Memory B cell (primary cell): ENCODE data around the gene B3GALT4.
"Not testable (repeated sequence)": the region's sequence is repeated elsewhere in the genome, so short reads cannot be mapped to it uniquely, and the experiment has no call there.

Source experiments
- ATAC-seq: fragments of 150-1000 bp; cut with Tn5 transposase; 2 replicates; pipeline ENCODE4 v1.10.0; 2021; ENCODE audit warnings: low read depth, mild to moderate bottlenecking, moderate library complexity
- DNase-seq, 2 donors: peaks; one replicate each; pipeline ENCODE4 v3.0.0; 2022; ENCODE audit warnings: low spot score in 2 of 2
- H3K27ac Mint-ChIP-seq: one replicate; pipeline ENCODE4 v1.8.0; 2022; ENCODE audit warnings: mild to moderate bottlenecking, moderate library complexity, mixed read lengths
- H3K27me3 Mint-ChIP-seq: one replicate; pipeline ENCODE4 v1.8.0; 2022; ENCODE audit warnings: mixed read lengths
- H3K36me3 Mint-ChIP-seq: one replicate; pipeline ENCODE4 v1.8.0; 2022; ENCODE audit warnings: mild to moderate bottlenecking, mixed read lengths
- H3K4me1 Mint-ChIP-seq: one replicate; pipeline ENCODE4 v1.8.0; 2022; ENCODE audit warnings: mixed read lengths
- H3K4me3 Mint-ChIP-seq: one replicate; pipeline ENCODE4 v1.8.0; 2022; ENCODE audit warnings: mild to moderate bottlenecking, moderate library complexity, mixed read lengths
- H3K9me3 Mint-ChIP-seq: one replicate; pipeline ENCODE4 v1.8.0; 2022; ENCODE audit warnings: mixed read lengths

B3GALT4 gene

GRCh38 chr6:33276581-33276863, 401 bp upstream of the B3GALT4 start:
- DNase-seq (no peak), ATAC-seq (no peak)
- Mint-ChIP-seq H3K4me1 (peaks cover 46% of the 10 kb centered on the region), H3K27me3 (no peaks in the 10 kb centered on the region), H3K4me3 (peak overlapping the region; percentile 88), H3K27ac (peak overlapping the region; percentile 90), H3K36me3 (peaks cover 13% of the 10 kb centered on the region), H3K9me3 (no peaks in the 10 kb centered on the region)

- H3K27ac Mint-ChIP-seq, result peak overlapping the region; percentile 90
- H3K27me3 Mint-ChIP-seq, result no peaks in the 10 kb centered on the region
Measured at GRCh38 chr6:33277663-33278391, 904 bp downstream of the B3GALT4 start.

GRCh38 chr6:33278392-33278741, 1.4 kb downstream of the B3GALT4 start:
- ATAC-seq (no peak), DNase-seq (no peak)
- Mint-ChIP-seq H3K36me3 (peaks cover 12% of the 10 kb centered on the region), H3K4me1 (peaks cover 35% of the 10 kb centered on the region), H3K4me3 (peak overlapping the region; percentile 93), H3K27ac (no peak overlapping the region), H3K27me3 (no peaks in the 10 kb centered on the region), H3K9me3 (no peaks in the 10 kb centered on the region)

More at GRCh38 chr6:33277663-33278391, 904 bp downstream of the B3GALT4 start:
- H3K36me3 Mint-ChIP-seq, result peaks cover 14% of the 10 kb centered on the region
- H3K9me3 Mint-ChIP-seq, result no peaks in the 10 kb centered on the region
- H3K4me1 Mint-ChIP-seq, result peaks cover 40% of the 10 kb centered on the region
- H3K4me3 Mint-ChIP-seq, result peak overlapping the region; percentile 93
- ATAC-seq, result peak; percentile 25
- DNase-seq, result peak in 1 of 2 donors; percentile 47

- H3K27ac Mint-ChIP-seq, result no peak overlapping the region
- peak overlapping the region; percentile 93 for H3K4me3 Mint-ChIP-seq
- peaks cover 34% of the 10 kb centered on the region for H3K4me1 Mint-ChIP-seq
- ATAC-seq (no peak), DNase-seq (no peak)
- peaks cover 12% of the 10 kb centered on the region for H3K36me3 Mint-ChIP-seq
- no peaks in the 10 kb centered on the region for H3K9me3 Mint-ChIP-seq
- no peaks in the 10 kb centered on the region for H3K27me3 Mint-ChIP-seq
Measured at GRCh38 chr6:33278810-33279209, 1.9 kb downstream of the B3GALT4 start.

GRCh38 chr6:33279257-33279695, 2.4 kb downstream of the B3GALT4 start:
- peaks cover 9% of the 10 kb centered on the region for H3K36me3 Mint-ChIP-seq
- H3K4me3 Mint-ChIP-seq, result no peak overlapping the region
- H3K9me3 Mint-ChIP-seq, result no peaks in the 10 kb centered on the region
- no peaks in the 10 kb centered on the region for H3K27me3 Mint-ChIP-seq
- H3K27ac Mint-ChIP-seq, result no peak overlapping the region
- DNase-seq (no peak), ATAC-seq (no peak)
- peaks cover 31% of the 10 kb centered on the region for H3K4me1 Mint-ChIP-seq

- Mint-ChIP-seq H3K4me1 (peaks cover 24% of the 10 kb centered on the region), H3K27me3 (no peaks in the 10 kb centered on the region), H3K36me3 (peaks cover 2% of the 10 kb centered on the region), H3K4me3 (no peak overlapping the region), H3K9me3 (no peaks in the 10 kb centered on the region), H3K27ac (no peak overlapping the region)
- DNase-seq (no peak), ATAC-seq (no peak)
Measured at GRCh38 chr6:33279971-33280511, 3.1 kb downstream of the B3GALT4 start.

GRCh38 chr6:33280539-33280938, 3.6 kb downstream of the B3GALT4 start:
- H3K27ac Mint-ChIP-seq, result peak overlapping the region; percentile 58
- H3K36me3 Mint-ChIP-seq, result peaks cover 2% of the 10 kb centered on the region
- ATAC-seq, result no peak
- no peaks in the 10 kb centered on the region for H3K9me3 Mint-ChIP-seq
- peaks cover 24% of the 10 kb centered on the region for H3K4me1 Mint-ChIP-seq
- H3K4me3 Mint-ChIP-seq, result no peak overlapping the region
- no peak for DNase-seq
- H3K27me3 Mint-ChIP-seq, result no peaks in the 10 kb centered on the region

GRCh38 chr6:33285214-33285613, 8.3 kb downstream of the B3GALT4 start:
- peaks cover 17% of the 10 kb centered on the region for H3K4me1 Mint-ChIP-seq
- not testable (repeated sequence) for H3K27ac Mint-ChIP-seq, DNase-seq, H3K9me3 Mint-ChIP-seq, ATAC-seq, H3K36me3 Mint-ChIP-seq, H3K27me3 Mint-ChIP-seq, H3K4me3 Mint-ChIP-seq

GRCh38 chr6:33286946-33287914, 10.3 kb downstream of the B3GALT4 start:
- Mint-ChIP-seq H3K4me3 (peak overlapping the region; percentile 50), H3K27me3 (no peaks in the 10 kb centered on the region), H3K36me3 (peaks cover 10% of the 10 kb centered on the region), H3K9me3 (no peaks in the 10 kb centered on the region), H3K4me1 (peaks cover 20% of the 10 kb centered on the region), H3K27ac (no peak overlapping the region)
- ATAC-seq (no peak), DNase-seq (no peak)

- Mint-ChIP-seq H3K27ac (peak overlapping the region; percentile 65), H3K4me1 (peaks cover 20% of the 10 kb centered on the region)
Measured at GRCh38 chr6:33288141-33288920, 11.4 kb downstream of the B3GALT4 start.

GRCh38 chr6:33288921-33289783, 12.2 kb downstream of the B3GALT4 start, which contains the start of the genes PFDN6 and WDR46:
Gene PFDN6 (plus strand): TSS chr6:33289601. CDS start chr6:33289857, 256 bp downstream.
Gene WDR46 (minus strand): TSS chr6:33289239. CDS start chr6:33289170, 69 bp downstream.
- DNase-seq (peak; percentile 70 to 71), ATAC-seq (peak; percentile 94)
- Mint-ChIP-seq H3K27me3 (no peaks in the 10 kb centered on the region), H3K27ac (peak within 1 kb of the TSS; percentile 65), H3K9me3 (no peaks in the 10 kb centered on the region), H3K4me3 (peak within 1 kb of the TSS; percentile 95), H3K36me3 (peaks cover 15% of the 10 kb centered on the region), H3K4me1 (peaks cover 22% of the 10 kb centered on the region)

More at GRCh38 chr6:33288141-33288920, 11.4 kb downstream of the B3GALT4 start:
- H3K36me3 Mint-ChIP-seq, result peaks cover 12% of the 10 kb centered on the region
- no peak for ATAC-seq
- H3K9me3 Mint-ChIP-seq, result no peaks in the 10 kb centered on the region
- no peak for DNase-seq
- no peaks in the 10 kb centered on the region for H3K27me3 Mint-ChIP-seq
- peak overlapping the region; percentile 95 for H3K4me3 Mint-ChIP-seq

GRCh38 chr6:33289784-33290315, 12.9 kb downstream of the B3GALT4 start:
- Mint-ChIP-seq H3K4me3 (peak overlapping the region; percentile 95), H3K36me3 (peaks cover 17% of the 10 kb centered on the region), H3K9me3 (no peaks in the 10 kb centered on the region), H3K27ac (peak overlapping the region; percentile 65), H3K27me3 (no peaks in the 10 kb centered on the region), H3K4me1 (peaks cover 22% of the 10 kb centered on the region)
- DNase-seq (no peak), ATAC-seq (peak; percentile 10)
